Measurements from ENCODE around the gene COQ4. TPM values are rescaled to one million over a fixed set of nuclear protein-coding genes. Genes with fewer than 3 reads are reported as not detected.

The COQ4 gene
- total RNA-seq, 1 donor from 2014 or later, result 46.3 TPM

GRCh38 chr9:128292009-128292408, 30.6 kb upstream of the COQ4 start:
- TF ChIP-seq CTCF (IDR thresholded peaks at IDR 0.05; ENCODE audit: insufficient read depth, low read length, poor library complexity, severe bottlenecking), result no peak
- Histone ChIP-seq H3K27me3 (ENCODE audit: control insufficient read depth, insufficient read depth, low read length) (no peaks in the 10 kb centered on the region), H3K4me3 (ENCODE audit: low read depth, low read length) (no peak overlapping the region), H3K36me3 (ENCODE audit: control insufficient read depth, insufficient read depth, low read length) (no peaks in the 10 kb centered on the region)
- DNase-seq (ENCODE audit: low read depth), result no peak

- DNase-seq (ENCODE audit: low read depth), result no peak
- Histone ChIP-seq H3K27me3 (ENCODE audit: control insufficient read depth, insufficient read depth, low read length) (no peaks in the 10 kb centered on the region), H3K4me3 (ENCODE audit: low read depth, low read length) (no peak overlapping the region), H3K36me3 (ENCODE audit: control insufficient read depth, insufficient read depth, low read length) (no peaks in the 10 kb centered on the region)
- TF ChIP-seq CTCF (IDR thresholded peaks at IDR 0.05; ENCODE audit: insufficient read depth, low read length, poor library complexity, severe bottlenecking), result no peak
Measured at GRCh38 chr9:128293091-128293490, 29.5 kb upstream of the COQ4 start.

- H3K36me3 ChIP-seq (ENCODE audit: control insufficient read depth, insufficient read depth, low read length), result no peaks in the 10 kb centered on the region
- H3K4me3 ChIP-seq (ENCODE audit: low read depth, low read length), result no peak overlapping the region
- no peaks in the 10 kb centered on the region for H3K27me3 ChIP-seq (ENCODE audit: control insufficient read depth, insufficient read depth, low read length)
- no peak for TF ChIP-seq CTCF (IDR thresholded peaks at IDR 0.05; ENCODE audit: insufficient read depth, low read length, poor library complexity, severe bottlenecking)
- no peak for DNase-seq (ENCODE audit: low read depth)
Measured at GRCh38 chr9:128294142-128294541, 28.5 kb upstream of the COQ4 start.

GRCh38 chr9:128296340-128297220, 26.1 kb upstream of the COQ4 start:
- H3K36me3 ChIP-seq (ENCODE audit: control insufficient read depth, insufficient read depth, low read length), result no peaks in the 10 kb centered on the region
- no peaks in the 10 kb centered on the region for H3K27me3 ChIP-seq (ENCODE audit: control insufficient read depth, insufficient read depth, low read length)
- no peak for TF ChIP-seq CTCF (IDR thresholded peaks at IDR 0.05; ENCODE audit: insufficient read depth, low read length, poor library complexity, severe bottlenecking)
- DNase-seq (ENCODE audit: low read depth), result no peak
- no peak overlapping the region for H3K4me3 ChIP-seq (ENCODE audit: low read depth, low read length)

- no peak for TF ChIP-seq CTCF (IDR thresholded peaks at IDR 0.05; ENCODE audit: insufficient read depth, low read length, poor library complexity, severe bottlenecking)
- H3K27me3 ChIP-seq (ENCODE audit: control insufficient read depth, insufficient read depth, low read length), result no peaks in the 10 kb centered on the region
- DNase-seq (ENCODE audit: low read depth), result no peak
- H3K36me3 ChIP-seq (ENCODE audit: control insufficient read depth, insufficient read depth, low read length), result no peaks in the 10 kb centered on the region
- no peak overlapping the region for H3K4me3 ChIP-seq (ENCODE audit: low read depth, low read length)
Measured at GRCh38 chr9:128297221-128297773, 25.3 kb upstream of the COQ4 start.

Measured in kidney epithelial cell (primary cell).